NCI-H2081 (cell line): ENCODE measurements around the gene EZR.
"Not testable (repeated sequence)": the region's sequence is repeated elsewhere in the genome, so short reads cannot be mapped to it uniquely, and the experiment has no call there.

Experiments used
- DNase-seq, 2 experiments: peaks; one replicate each; lab custom pipeline; 2025; lab: John Stamatoyannopoulos, UW

Gene EZR

GRCh38 chr6:158841358-158841757 lies 22.2 kb upstream of the EZR start:
- no peak for DNase-seq

- DNase-seq, result no peak
Measured at GRCh38 chr6:158840465-158840864, 21.3 kb upstream of the EZR start.

DNA sequence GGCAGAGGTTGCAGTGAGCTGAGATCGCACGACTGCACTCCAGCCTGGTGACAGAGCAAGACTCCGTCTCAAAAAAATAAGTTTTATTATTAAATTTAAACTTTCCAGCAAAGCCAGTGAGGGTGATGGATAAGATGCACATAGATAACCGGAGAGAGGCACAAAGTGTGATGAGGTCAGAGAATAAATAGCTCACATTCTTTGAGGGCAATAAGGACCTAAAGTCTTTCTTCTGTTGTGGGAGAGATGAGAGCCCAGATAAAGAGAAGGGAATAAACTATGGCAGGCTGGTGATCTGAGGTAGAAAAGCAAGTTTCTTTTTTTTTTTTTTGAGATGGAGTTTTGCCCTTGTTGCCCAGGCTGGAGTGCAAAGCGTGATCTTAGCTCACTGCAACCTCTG lies 20.6 kb upstream of the EZR start:
- no peak for DNase-seq

- DNase-seq, result not testable (repeated sequence)
Measured at GRCh38 chr6:158838790-158839189, 19.6 kb upstream of the EZR start.

DNA sequence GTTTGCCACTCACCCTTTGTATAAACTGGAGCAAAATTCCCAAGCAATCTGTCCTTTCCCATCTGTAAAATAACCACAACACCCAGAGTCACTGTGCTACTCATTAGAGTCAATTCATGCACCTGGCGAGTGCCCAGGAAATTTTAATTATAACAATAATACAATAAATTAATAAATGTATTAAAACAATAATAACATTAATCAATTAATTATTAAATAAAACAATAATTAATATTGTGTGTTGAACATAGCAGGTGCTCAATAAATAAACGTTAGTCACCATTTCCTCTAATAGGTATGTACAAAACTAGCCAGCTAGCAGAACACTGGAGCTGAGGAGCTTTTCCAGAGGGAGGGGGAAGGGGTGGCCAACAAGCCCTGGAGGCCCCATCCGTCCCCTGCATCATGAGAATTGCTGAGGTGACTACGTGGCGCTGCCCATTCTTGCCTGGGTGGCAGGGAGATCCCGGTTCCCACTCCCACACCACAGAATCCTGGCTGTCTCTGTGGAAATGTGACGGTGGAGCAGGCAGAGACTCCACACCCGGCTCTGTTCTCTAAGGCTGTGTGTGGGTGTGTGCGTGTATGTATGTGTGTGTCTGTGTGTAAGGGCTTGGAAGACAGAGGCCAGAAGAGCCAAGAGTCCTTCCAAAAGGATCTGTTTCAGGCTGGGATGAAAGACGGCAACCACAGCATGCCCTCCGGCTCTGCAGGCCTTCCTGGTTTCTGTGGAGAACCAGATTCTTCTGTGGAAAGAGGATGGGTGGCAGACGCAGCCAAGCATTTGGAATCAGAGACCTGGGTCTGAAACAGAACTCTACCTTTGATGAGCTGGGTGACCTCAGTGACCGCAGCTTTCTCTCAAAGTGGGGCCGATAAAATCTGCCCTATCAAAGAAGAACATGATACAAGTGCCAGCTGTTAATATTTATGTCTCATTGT lies 18.8 kb upstream of the EZR start:
- DNase-seq, result no peak

- DNase-seq, result no peak
Measured at GRCh38 chr6:158836625-158837311, 17.6 kb upstream of the EZR start.

- DNase-seq, result no peak
Measured at GRCh38 chr6:158835616-158836221, 16.6 kb upstream of the EZR start.

GRCh38 chr6:158834675-158835385 lies 15.7 kb upstream of the EZR start:
- DNase-seq, result no peak

- not testable (repeated sequence) for DNase-seq
Measured at GRCh38 chr6:158832807-158833206, 13.6 kb upstream of the EZR start.

DNA sequence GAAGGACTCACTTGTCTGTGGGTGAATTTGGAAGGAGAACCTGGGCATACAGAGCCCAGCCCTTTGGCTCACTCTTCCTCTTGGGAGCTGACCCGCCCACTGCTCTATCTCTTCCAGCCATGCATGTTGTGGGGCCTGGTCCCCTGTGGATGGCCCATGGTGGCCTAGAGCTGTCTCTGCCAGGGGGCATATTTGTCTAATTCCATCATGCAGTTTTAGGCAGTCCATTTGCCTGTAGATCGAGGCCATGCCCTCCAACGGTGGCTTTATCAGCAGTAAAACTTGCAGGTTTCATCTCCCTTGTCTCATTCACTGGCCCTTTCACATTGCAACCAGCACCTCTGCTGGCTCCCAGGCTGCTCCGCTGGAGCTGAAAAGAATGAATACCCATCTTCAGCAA lies 12.9 kb upstream of the EZR start:
- no peak for DNase-seq

DNA sequence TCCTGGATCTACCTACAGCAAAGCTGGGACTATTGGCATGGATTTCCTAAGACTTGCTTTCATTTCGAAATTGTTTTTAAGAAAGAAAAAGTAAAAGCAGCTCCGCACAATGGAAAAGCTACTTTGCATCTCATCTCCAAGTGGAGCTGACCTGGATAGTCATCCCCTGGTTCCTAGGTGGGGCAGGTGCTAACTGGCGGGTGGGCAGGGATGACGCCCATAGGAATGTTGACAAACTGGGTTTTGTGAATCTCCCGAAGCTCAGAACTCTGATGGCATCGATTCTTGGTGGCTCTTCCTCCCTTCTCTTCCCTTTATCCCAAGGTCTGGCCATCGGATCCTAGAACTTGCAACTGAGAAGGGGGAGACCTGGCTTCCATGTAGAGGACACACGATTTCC lies 12.4 kb upstream of the EZR start:
- no peak for DNase-seq

- DNase-seq, result no peak
Measured at GRCh38 chr6:158830736-158831135, 11.6 kb upstream of the EZR start.

- DNase-seq, result no peak
Measured at GRCh38 chr6:158828807-158829206, 9.6 kb upstream of the EZR start.

DNA sequence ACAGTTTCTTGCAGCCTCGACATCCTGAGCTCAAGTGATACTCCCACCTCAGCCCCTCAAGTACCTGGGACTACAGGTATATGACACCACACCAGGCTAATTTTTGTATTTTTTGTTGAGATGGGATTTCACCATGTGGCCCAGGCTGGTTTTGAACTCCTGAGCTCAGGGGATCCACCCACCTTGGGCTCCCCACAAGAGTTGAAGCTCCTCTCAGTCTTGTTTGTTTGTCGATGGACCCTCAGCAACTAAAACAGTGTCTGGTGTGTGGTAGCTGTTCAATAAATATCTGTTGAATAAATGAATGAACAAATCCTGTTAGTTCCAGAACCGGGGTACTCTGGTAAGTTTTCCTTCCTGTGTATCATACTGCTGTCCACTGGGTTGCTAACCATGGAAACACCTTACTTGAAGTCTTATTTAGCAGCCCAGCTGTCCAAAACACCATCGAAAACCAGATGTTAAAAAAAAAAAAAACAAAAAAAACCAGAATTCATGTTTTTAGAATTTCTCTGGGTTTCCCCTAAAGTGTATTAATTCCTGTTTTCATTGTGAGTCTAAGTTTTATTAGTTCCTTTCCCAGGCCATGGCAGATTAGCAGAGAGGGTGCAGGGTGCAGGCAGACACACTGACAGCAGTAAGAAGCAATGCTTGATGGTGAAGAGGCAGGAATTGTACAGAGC lies 7.8 kb upstream of the EZR start:
- no peak for DNase-seq

DNA sequence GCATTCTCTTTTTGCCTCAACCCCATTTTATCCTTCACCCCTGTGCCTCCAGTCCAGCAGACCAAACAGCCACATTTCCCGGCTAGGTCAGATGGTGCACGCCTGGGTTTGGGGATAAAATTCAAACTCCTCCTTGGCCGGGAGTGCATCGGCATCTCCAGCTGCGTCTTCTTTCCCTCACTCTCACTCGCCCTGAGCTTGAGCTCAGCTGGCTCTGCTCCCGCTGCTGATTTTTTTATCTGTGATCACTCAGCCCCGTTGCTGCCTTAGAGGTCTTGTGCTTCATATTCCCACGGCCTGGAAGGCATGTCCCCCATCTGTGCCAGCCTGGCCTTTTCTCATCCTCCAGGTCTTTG lies 6.8 kb upstream of the EZR start:
- DNase-seq, result no peak

GRCh38 chr6:158825038-158825950 lies 6.1 kb upstream of the EZR start:
- no peak for DNase-seq

DNA sequence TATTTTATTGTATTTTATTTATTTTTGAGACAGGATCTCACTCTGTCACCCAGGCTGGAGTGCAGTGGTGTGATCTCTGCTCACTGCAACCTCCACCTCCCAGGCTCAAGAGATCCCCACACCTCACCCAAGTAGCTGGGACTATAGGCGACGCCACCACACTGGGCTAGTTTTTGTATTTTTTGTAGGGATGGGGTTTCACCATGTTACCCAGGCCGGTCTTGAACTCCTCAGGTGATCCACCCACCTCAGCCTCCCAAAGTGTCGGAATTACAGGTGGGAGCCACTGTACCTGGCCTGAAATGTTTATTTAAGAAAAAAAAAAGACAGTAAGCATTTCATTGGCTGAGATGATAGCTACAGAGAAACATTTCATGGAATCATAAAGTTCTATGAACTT lies 4.4 kb upstream of the EZR start:
- not testable (repeated sequence) for DNase-seq

- no peak for DNase-seq
Measured at GRCh38 chr6:158819977-158820622, 932 bp upstream of the EZR start.

DNA sequence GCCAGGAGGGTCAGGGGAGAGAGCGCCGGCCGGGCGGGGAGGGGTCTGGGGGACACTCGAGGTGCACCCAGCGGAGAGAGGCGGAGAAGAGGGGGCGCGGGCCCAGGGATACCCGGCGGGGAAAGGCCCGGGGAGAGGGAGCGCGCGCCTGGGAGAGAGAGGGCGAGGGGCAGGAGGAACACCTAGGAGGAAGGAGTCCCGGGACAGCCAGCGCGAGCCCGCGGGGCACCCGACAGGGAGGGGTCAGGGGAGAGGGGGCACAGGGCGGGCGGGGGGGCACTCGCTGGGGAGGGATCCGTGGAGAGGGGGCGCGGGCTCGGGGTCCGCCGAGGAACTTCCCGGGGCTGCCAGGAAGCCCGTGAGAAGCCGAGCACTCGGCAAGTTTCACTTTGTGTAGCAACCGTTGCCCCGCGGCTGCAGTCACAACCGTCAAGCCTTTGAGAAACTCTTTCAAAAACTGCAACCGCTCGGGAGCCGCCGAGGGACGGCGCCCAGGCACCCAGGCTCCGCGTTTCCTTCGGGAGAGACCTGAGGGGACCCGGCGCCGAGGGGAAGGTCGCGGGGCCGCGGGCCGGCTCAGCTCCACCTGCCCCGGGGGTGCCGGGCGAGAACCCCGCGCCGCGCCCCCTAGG lies 471 bp downstream of the EZR start:
- peak; percentile 14 to 46 for DNase-seq
